DND-41 (cell line): Measurements from ENCODE around the gene PRTFDC1.

Experiments used
- ATAC-seq: fragments of 200-7000 bp; cut with Tn5 transposase; 3 replicates; pipeline ENCODE4 v1.9.1; 2021; ENCODE audit warnings: low read depth; ENCODE audit not compliant: insufficient read depth
- DNase-seq: peaks from one replicate; pipeline ENCODE4 v3.0.0-alpha.2; 2020
- H2AFZ ChIP-seq: 2 replicates; pipeline ENCODE4 v1.6.0; 2012; ENCODE audit warnings: low read depth, low read length
- H3K27ac ChIP-seq: 2 replicates; pipeline ENCODE4 v1.5.1; 2012; ENCODE audit warnings: low read length, inconsistent platforms
- H3K27me3 ChIP-seq: fragments of 200-600 bp; sonication (generic); 2 replicates; pipeline ENCODE4 v1.6.0; 2012; ENCODE audit warnings: low read length, mild to moderate bottlenecking, inconsistent platforms; ENCODE audit not compliant: insufficient read depth, poor library complexity
- H3K36me3 ChIP-seq: 2 replicates; pipeline ENCODE4 v1.5.1; 2012; ENCODE audit warnings: low read length, inconsistent platforms; ENCODE audit not compliant: insufficient read depth
- H3K4me1 ChIP-seq: 2 replicates; pipeline ENCODE4 v1.5.1; 2012; ENCODE audit warnings: mild to moderate bottlenecking, low read length; ENCODE audit not compliant: insufficient read depth
- H3K4me2 ChIP-seq: 2 replicates; pipeline ENCODE4 v1.6.0; 2012; ENCODE audit warnings: mild to moderate bottlenecking, moderate library complexity, low read length, inconsistent platforms; ENCODE audit not compliant: insufficient read depth
- H3K4me3 ChIP-seq, 2 experiments: fragments of 200-600 bp in 1 of 2; shearing (Covaris generic) in 1 of 2; 2 replicates each; pipeline ENCODE4 v1.5.1; 2012 to 2016; ENCODE audit warnings: inconsistent platforms in 2 of 2, low read length in 2 of 2, mild to moderate bottlenecking in 2 of 2, low read depth in 1 of 2, moderate library complexity in 1 of 2
- H3K79me2 ChIP-seq: 2 replicates; pipeline ENCODE4 v1.6.0; 2012; ENCODE audit warnings: low read length, inconsistent platforms; ENCODE audit not compliant: insufficient read depth
- H3K9ac ChIP-seq: 2 replicates; pipeline ENCODE4 v1.6.0; 2012; ENCODE audit warnings: low read depth, mild to moderate bottlenecking, inconsistent platforms, low read length, moderate library complexity
- H3K9me3 ChIP-seq: 2 replicates; pipeline ENCODE4 v1.5.1; 2012; ENCODE audit warnings: low read length, moderate library complexity, mild to moderate bottlenecking, inconsistent platforms; ENCODE audit not compliant: insufficient read depth, severe bottlenecking
- H4K20me1 ChIP-seq: 2 replicates; pipeline ENCODE4 v1.6.0; 2012; ENCODE audit warnings: low read length; ENCODE audit not compliant: insufficient read depth
- CTCF ChIP-seq: IDR thresholded peaks from 2 replicates; pipeline ENCODE4 v1.5.1; 2012; ENCODE audit warnings: borderline replicate concordance, low read length, moderate library complexity, mild to moderate bottlenecking; ENCODE audit not compliant: poor library complexity, severe bottlenecking; ENCODE audit errors: extremely low read depth
- EZH2 ChIP-seq: IDR thresholded peaks from 3 replicates; pipeline ENCODE4 v1.6.1; 2012; ENCODE audit warnings: borderline replicate concordance, low read depth, mild to moderate bottlenecking, moderate library complexity, low read length, inconsistent platforms; ENCODE audit not compliant: severe bottlenecking

PRTFDC1 gene

DNA sequence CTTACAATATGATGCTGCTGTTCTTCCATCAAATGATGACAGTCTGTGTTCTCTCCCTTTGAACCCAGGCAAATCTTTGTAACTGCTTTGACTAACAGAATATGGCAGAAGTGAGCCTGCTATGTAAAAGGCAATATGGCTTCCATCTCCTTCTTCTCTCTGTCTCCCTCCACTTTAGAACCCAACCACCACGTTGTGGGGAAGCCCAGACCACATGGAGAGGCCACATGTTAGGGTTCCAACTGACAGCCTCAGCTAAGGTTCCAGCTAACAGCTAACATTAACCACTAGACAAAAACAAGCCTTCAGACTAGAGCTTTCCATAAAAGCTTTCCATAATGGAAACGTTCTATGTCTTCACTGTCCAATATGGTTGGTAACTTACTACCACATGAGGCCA, 107.7 kb downstream of the PRTFDC1 start:
- TF ChIP-seq EZH2 (no peak), CTCF (no peak)
- Histone ChIP-seq H3K27me3 (no peaks in the 10 kb centered on the region), H3K27ac (no peak overlapping the region), H4K20me1 (no peaks in the 10 kb centered on the region), H3K4me1 (peaks cover 5% of the 10 kb centered on the region), H3K9ac (no peak overlapping the region), H2AFZ (peak overlapping the region; percentile 44; the same call in 1 of the 2 replicates), H3K4me3 (no peak overlapping the region), H3K9me3 (no peaks in the 10 kb centered on the region), H3K36me3 (no peaks in the 10 kb centered on the region), H3K4me2 (no peak overlapping the region), H3K79me2 (no peaks in the 10 kb centered on the region)
- ATAC-seq (peak; percentile 68), DNase-seq (peak; percentile 41)

DNA sequence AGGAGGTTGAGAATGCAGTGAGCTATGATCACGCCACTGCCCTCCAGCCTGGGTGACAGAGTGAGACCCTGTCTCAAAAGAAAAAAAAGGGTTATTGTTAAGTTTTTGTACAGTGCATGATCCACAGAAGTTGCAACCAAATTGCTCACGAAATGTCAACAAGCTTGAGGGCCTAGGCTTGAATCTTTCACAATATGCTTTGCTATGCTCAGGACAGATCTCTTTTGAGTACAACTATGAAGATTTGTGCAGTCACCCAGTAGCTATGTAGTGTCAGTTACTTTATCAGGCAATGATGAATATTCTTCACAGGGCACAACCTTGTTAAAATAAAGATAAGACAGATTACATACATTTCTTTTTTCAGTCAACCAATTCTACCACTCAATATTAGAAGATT, 109.2 kb downstream of the PRTFDC1 start:
- DNase-seq (no peak), ATAC-seq (no peak)
- no peak overlapping the region for H3K4me3 ChIP-seq
- H3K79me2 ChIP-seq: no peaks in the 10 kb centered on the region
- no peak overlapping the region for H2AFZ ChIP-seq
- peaks cover 5% of the 10 kb centered on the region for H3K4me1 ChIP-seq
- no peaks in the 10 kb centered on the region for H3K36me3 ChIP-seq
- H3K27ac ChIP-seq: no peak overlapping the region
- no peaks in the 10 kb centered on the region for H4K20me1 ChIP-seq
- no peak overlapping the region for H3K9ac ChIP-seq
- H3K9me3 ChIP-seq: no peaks in the 10 kb centered on the region
- H3K27me3 ChIP-seq: no peaks in the 10 kb centered on the region
- TF ChIP-seq CTCF (no peak), EZH2 (no peak)
- no peak overlapping the region for H3K4me2 ChIP-seq

DNA sequence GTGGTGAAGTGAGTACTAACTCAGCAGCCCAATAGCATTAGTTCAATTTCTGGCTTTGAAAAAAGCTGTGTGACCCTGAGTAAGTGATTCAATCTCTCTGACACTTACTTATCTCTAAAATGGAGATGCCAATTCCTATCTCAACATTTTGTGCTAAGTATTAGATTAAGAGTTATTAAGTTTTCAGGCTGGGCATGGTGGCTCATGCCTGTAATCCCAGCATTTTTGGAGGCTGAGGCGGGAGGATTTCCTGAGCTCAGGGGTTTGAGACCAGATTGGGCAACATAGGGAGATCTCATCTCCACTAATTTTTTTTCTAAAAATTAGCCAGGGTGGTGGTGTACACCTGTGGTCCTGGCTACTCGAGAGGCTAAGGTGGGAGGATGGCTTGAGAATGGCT, 109.5 kb downstream of the PRTFDC1 start:
- no peak overlapping the region for H3K9ac ChIP-seq
- H3K4me2 ChIP-seq: no peak overlapping the region
- H3K27me3 ChIP-seq: no peaks in the 10 kb centered on the region

More for the DNA sequence above, 109.5 kb downstream of the PRTFDC1 start:
- no peaks in the 10 kb centered on the region for H3K9me3 ChIP-seq
- H3K4me3 ChIP-seq: no peak overlapping the region
- peaks cover 5% of the 10 kb centered on the region for H3K4me1 ChIP-seq
- H3K36me3 ChIP-seq: no peaks in the 10 kb centered on the region
- ATAC-seq (no peak), DNase-seq (no peak)
- no peaks in the 10 kb centered on the region for H4K20me1 ChIP-seq
- TF ChIP-seq CTCF: no peak
- TF ChIP-seq EZH2: no peak
- no peak overlapping the region for H2AFZ ChIP-seq
- no peak overlapping the region for H3K27ac ChIP-seq
- H3K79me2 ChIP-seq: no peaks in the 10 kb centered on the region
